ENCODE results near the gene APOL4.

- no peak for TF ChIP-seq CTCF (IDR thresholded peaks at IDR 0.05)
- TF ChIP-seq EP300 (IDR thresholded peaks at IDR 0.05): no peak
- no peak for TF ChIP-seq POLR2A (IDR thresholded peaks at IDR 0.05)
Observed at GRCh38 chr22:36143956-36144355, 57.7 kb downstream of the APOL4 start.
